K562 (cell line): ENCODE data around the gene KTI12. TPM values are rescaled to one million over a fixed set of nuclear protein-coding genes. Genes with fewer than 3 reads are reported as not detected.

Experiments used
- ATAC-seq: fragments of 200-7000 bp; cut with Tn5 transposase; 3 replicates; pipeline ENCODE4 v1.9.1; 2020; ENCODE audit warnings: moderate library complexity
- BruUV-seq: library from RNA; stranded (reverse); fragments of 400-500 nt; replicated peaks from 2 replicates; lab custom pipeline; 2021; lab: Mats Ljungman, UMichigan
- CTCF ChIA-PET: fragments of 300-600 bp; formaldehyde crosslinking; extraction: SDS; loops from one replicate; lab custom pipeline; 2021; ENCODE audit warnings: low intra/inter-chr PET ratio; lab: Yijun Ruan, JAX
- POLR2A ChIA-PET: fragments of 300-600, 350-650 bp; sonication (Branson Sonifier 250); formaldehyde crosslinking; extraction: SDS; loops from one replicate; lab custom pipeline; 2021; ENCODE audit warnings: antibody characterized with exemption, inconsistent platforms; lab: Yijun Ruan, JAX
- DNase-seq, 4 experiments: peaks; one replicate each; pipeline versions ENCODE4 v3.0.0 to v3.0.0-alpha.2; 2011 to 2018; ENCODE audit warnings: low spot score in 3 of 4, mixed read lengths in 3 of 4; ENCODE audit errors: extremely low read depth in 1 of 4
- FAIRE-seq: peaks from 2 replicates; lab custom pipeline; 2011; peaks lifted over from hg19 to GRCh38; lab: Jason Lieb, UNC
- H2AFZ ChIP-seq: 2 replicates; pipeline ENCODE4 v1.6.0; 2011; ENCODE audit warnings: low read depth, low read length, control low read depth, inconsistent platforms
- H3K27ac ChIP-seq: fragments of 200-600 bp; 3 replicates; pipeline ENCODE4 v1.8.0; 2011; ENCODE audit warnings: low read depth, mild to moderate bottlenecking, control low read depth, inconsistent platforms, low read length, moderate library complexity, mixed read lengths; ENCODE audit errors: extremely low read depth
- H3K27me3 ChIP-seq, 2 experiments: fragments of 300-600 bp in 1 of 2; 2 replicates in 1 of 2; 3 replicates in 1 of 2; pipeline versions ENCODE4 v1.6.0 to v1.8.0; 2011; ENCODE audit warnings: inconsistent platforms in 2 of 2, low read length in 2 of 2, mild to moderate bottlenecking in 1 of 2, mixed read lengths in 1 of 2, moderate library complexity in 1 of 2; ENCODE audit not compliant: control insufficient read depth in 2 of 2, insufficient read depth in 2 of 2
- H3K36me3 ChIP-seq: fragments of 300-600 bp; 3 replicates; pipeline ENCODE4 v1.8.0; 2011; ENCODE audit warnings: mild to moderate bottlenecking, low read length, inconsistent platforms; ENCODE audit not compliant: control insufficient read depth, insufficient read depth
- H3K4me1 ChIP-seq, 2 experiments: fragments of 200-600 bp in 1 of 2; replicated peaks in 1 of 2; 2 replicates in 1 of 2; 3 replicates in 1 of 2; pipeline versions ENCODE4 v1.5.1 to v1.8.0; 2011; ENCODE audit warnings: inconsistent platforms in 2 of 2, low read length in 2 of 2, mild to moderate bottlenecking in 1 of 2, mixed read lengths in 1 of 2, moderate library complexity in 1 of 2; ENCODE audit not compliant: control insufficient read depth in 2 of 2, insufficient read depth in 2 of 2
- H3K4me2 ChIP-seq: 2 replicates; pipeline ENCODE4 v1.6.1; 2011; ENCODE audit warnings: low read length, control low read depth, inconsistent platforms, mixed read lengths; ENCODE audit not compliant: insufficient read depth
- H3K4me3 ChIP-seq: fragments of 200-600 bp; sonication (generic), shearing (Covaris generic); 2 replicates; pipeline ENCODE4 v1.5.1; 2016; ENCODE audit warnings: control low read depth, inconsistent platforms
- H3K79me2 ChIP-seq: fragments of 200-600 bp; 3 replicates; pipeline ENCODE4 v1.8.0; 2011; ENCODE audit warnings: low read length, inconsistent platforms; ENCODE audit not compliant: control insufficient read depth, insufficient read depth
- H3K9ac ChIP-seq, 2 experiments: 2 replicates each; pipeline versions ENCODE4 v1.6.0 to v1.6.1; 2011; ENCODE audit warnings: low read depth in 2 of 2, low read length in 2 of 2, control low read depth in 1 of 2, inconsistent platforms in 1 of 2, mild to moderate bottlenecking in 1 of 2, mixed read lengths in 1 of 2; ENCODE audit not compliant: insufficient read depth in 1 of 2
- H3K9me1 ChIP-seq: one replicate; pipeline ENCODE4 v1.6.0; 2011; ENCODE audit warnings: inconsistent platforms, mild to moderate bottlenecking, low read length, moderate library complexity; ENCODE audit not compliant: control insufficient read depth, insufficient read depth
- H3K9me3 ChIP-seq: replicated peaks from 2 replicates; pipeline ENCODE4 v1.5.1; 2011; ENCODE audit warnings: low read depth, low read length, inconsistent platforms; ENCODE audit not compliant: control insufficient read depth, insufficient read depth
- H4K20me1 ChIP-seq: replicated peaks from 2 replicates; pipeline ENCODE4 v1.6.1; 2011; ENCODE audit warnings: low read length, inconsistent platforms, mixed read lengths; ENCODE audit not compliant: control insufficient read depth, insufficient read depth
- CC2D1A ChIP-seq: fragments of 450-650 bp; IDR thresholded peaks from 2 replicates; pipeline ENCODE4 v1.6.1; 2017; ENCODE audit warnings: mild to moderate bottlenecking
- ELF4 ChIP-seq: fragments of 450-650 bp; formaldehyde crosslinking; IDR thresholded peaks from 2 replicates; pipeline ENCODE4 v1.4.0; 2022; ENCODE audit warnings: missing genetic modification characterization
- FOXA3 ChIP-seq, 2 experiments: fragments of 450-650 bp in 1 of 2; sonication (generic) in 1 of 2; formaldehyde crosslinking; IDR thresholded peaks in 1 of 2; conservative IDR thresholded peaks in 1 of 2; 2 replicates each; pipeline versions ENCODE4 v1.4.0 to v1.8.0; 2020 to 2022; ENCODE audit warnings: mild to moderate bottlenecking in 2 of 2, missing genetic modification reagents in 1 of 2
- FOXJ3 ChIP-seq: sonication (generic); formaldehyde crosslinking; IDR thresholded peaks from 2 replicates; pipeline ENCODE4 v1.4.0; 2020; ENCODE audit warnings: mild to moderate bottlenecking, missing genetic modification reagents
- MGA ChIP-seq: fragments of 450-650 bp; IDR thresholded peaks from 2 replicates; pipeline ENCODE4 v1.6.1; 2016; ENCODE audit warnings: mild to moderate bottlenecking, moderate library complexity
- MYBL2 ChIP-seq, 2 experiments: fragments of 450-650 bp in 1 of 2; sonication (generic) in 1 of 2; formaldehyde crosslinking in 1 of 2; IDR thresholded peaks; 2 replicates each; pipeline versions ENCODE4 v1.6.1 to v1.8.1; 2017 to 2022; ENCODE audit warnings: borderline replicate concordance in 1 of 2, inconsistent platforms in 1 of 2, low read depth in 1 of 2, mild to moderate bottlenecking in 1 of 2, missing genetic modification reagents in 1 of 2, moderate library complexity in 1 of 2
- POLR2H ChIP-seq: IDR thresholded peaks from 2 replicates; pipeline ENCODE4 v1.6.1; 2016; ENCODE audit warnings: missing genetic modification characterization, low read depth, mild to moderate bottlenecking, control low read depth, missing compliant biosample characterization, moderate library complexity
- RBM14 ChIP-seq: fragments of 200-400 bp; formaldehyde crosslinking; IDR thresholded peaks from 2 replicates; pipeline ENCODE4 v1.6.1; 2018; ENCODE audit warnings: low read depth, mild to moderate bottlenecking, low read length, moderate library complexity, borderline replicate concordance; ENCODE audit not compliant: insufficient read depth
- XRCC3 ChIP-seq: fragments of 450-650 bp; IDR thresholded peaks from 2 replicates; pipeline ENCODE4 v1.6.1; 2017; ENCODE audit warnings: mild to moderate bottlenecking, moderate library complexity
- WGBS: fragments of 100-300 bp; shearing (Covaris generic); methylation state at CpG from one replicate; pipeline ENCODE4 v1.1.6; 2016; ENCODE audit warnings: low coverage, mixed read lengths; ENCODE audit not compliant: insufficient coverage; ENCODE audit errors: missing lambda C conversion rate; 5-methylcytosine and 5-hydroxymethylcytosine counted together
- in situ Hi-C: fragments of 300-500 bp; cut with MboI; formaldehyde crosslinking; loops from 4 replicates; pipeline ENCODE4 v1.15.0; 2018; ENCODE audit warnings: inconsistent platforms, mixed read lengths
- intact Hi-C: fragments of 100-400 bp; cut with micrococcal nuclease; formaldehyde crosslinking; loops from 2 replicates; pipeline ENCODE4 v1.14.2; 2022
- polyA plus RNA-seq, 8 experiments: library from polyadenylated mRNA; depleted of rRNA in 4 of 8; stranded (reverse) in 5 of 8; unstranded in 3 of 8; fragments of >200 nt; fragmentation: Nextera tagmentation in 2 of 8; fragmentation: Illumina TruSeq in 1 of 8; extraction: Ambion mirVana in 2 of 8; extraction: Trizol in 1 of 8; gene quantifications; 2 replicates each; pipeline versions ENCODE4 v1.2.1 to v1.2.3, GENCODE V29; 2011 to 2014; ENCODE audit warnings: inconsistent platforms in 1 of 8, missing spikeins in 1 of 8
- total RNA-seq, 7 experiments: library from RNA; depleted of rRNA in 6 of 7; stranded (reverse); fragments of >200 nt in 6 of 7; fragmentation: Illumina TruSeq in 2 of 7; extraction: Trizol in 2 of 7; gene quantifications; 2 replicates each; pipeline versions ENCODE4 v1.2.1 to v1.2.3, GENCODE V29; 2011 to 2021; ENCODE audit warnings: low replicate concordance in 1 of 7

The KTI12 gene
- total and polyA plus RNA-seq, 9 of the 15 experiments (the other 6 are each of a cell fraction or from before 2014, with no cell fraction given): 3.1 to 22.8 (median 11.6) TPM

DNA sequence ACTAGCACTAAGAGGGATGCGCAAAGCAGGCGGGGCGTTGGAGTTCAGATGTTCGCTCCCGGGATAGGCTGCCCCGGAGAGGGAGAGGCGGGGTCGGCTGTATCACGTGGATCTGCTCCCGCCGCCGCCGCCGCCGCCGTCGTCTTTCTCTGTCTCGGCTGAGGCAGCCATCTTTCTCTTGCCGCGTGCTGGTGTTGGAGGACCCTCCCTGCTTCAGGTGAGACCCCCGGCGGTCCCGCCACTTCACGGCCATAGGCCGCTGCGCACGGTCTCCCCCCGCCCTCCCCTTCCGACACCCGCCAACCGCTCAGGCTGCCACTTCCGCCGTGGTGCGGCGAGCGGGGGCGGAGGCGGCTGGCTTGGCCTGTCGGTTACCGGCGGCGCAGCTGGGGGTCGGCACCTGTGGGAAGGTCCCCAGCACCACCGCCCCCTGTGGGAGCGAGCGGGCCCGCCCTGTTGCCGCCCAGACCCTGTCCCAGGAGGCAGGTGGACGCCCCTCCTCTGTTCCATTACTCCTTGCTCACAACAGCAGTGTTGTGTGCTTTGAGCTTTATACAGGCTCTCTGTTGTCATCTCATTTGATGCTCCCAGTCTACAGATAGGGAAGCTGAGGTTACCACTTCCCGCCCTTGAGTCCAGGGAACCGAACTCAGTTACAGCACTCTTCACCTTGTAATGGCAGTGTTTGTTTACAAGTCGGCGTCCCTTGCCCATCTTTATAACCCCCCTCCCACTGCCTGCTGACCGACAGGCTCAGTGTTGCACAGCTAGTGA lies 22.7 kb upstream of the KTI12 start, which contains the start of gene BTF3L4:
BTF3L4 (plus strand) TSS at position 133 of the 774 bp plus-strand sequence. CDS start 3,553 bp downstream, outside the sequence.
- POLR2A ChIA-PET: interaction anchor here (0.6 to 3.8 kb wide), 17 partner anchors 8 to 1855 kb away, joined by 3 to 32 read pairs (median 4); no protein-coding TSS in a partner anchor
- CTCF ChIA-PET: no interaction called here
- Histone ChIP-seq H3K9me3 (no peaks in the 10 kb centered on the region), H3K27ac (peak within 1 kb of the TSS; percentile 94), H3K4me2 (peak within 1 kb of the TSS; percentile 99), H2AFZ (peak within 1 kb of the TSS; percentile 86), H3K27me3 (no peaks in the 10 kb centered on the region; a peak in 1 of 5 replicates), H3K9ac (peak within 1 kb of the TSS; percentile 93 to 94), H3K79me2 (peaks cover 80% of the 10 kb centered on the region), H3K36me3 (peaks cover 46% of the 10 kb centered on the region), H3K4me1 (peaks cover 5 to 16% of the 10 kb centered on the region in 2 experiments), H4K20me1 (no peaks in the 10 kb centered on the region), H3K9me1 (no peaks in the 10 kb centered on the region), H3K4me3 (peak within 1 kb of the TSS; percentile 83)
- DNase-seq (peak; percentile 93 to 97 (median 95)), ATAC-seq (peak; percentile 93), FAIRE-seq (peak; percentile 79)
- no TSS peak for BruUV-seq
- WGBS: under 1% methylated on average over 46 of the region's 54 CpGs
- intact Hi-C loops (loop anchor here (5.0 kb wide), 1 partner anchor 496 kb away; the partner anchor contains the start of gene TUT4), in situ Hi-C loops (no loop called here)
- TF ChIP-seq FOXJ3 (CRISPR knock-in tag) (no peak), ELF4 (CRISPR knock-in tag) (no peak), MYBL2 (IDR thresholded peaks at IDR 0.05; ENCODE audit: low read depth) (peak; percentile 46; the same call in 1 of the 2 replicates), MYBL2 (CRISPR knock-in tag; IDR thresholded peaks at IDR 0.05; ENCODE audit: borderline replicate concordance) (no peak), POLR2H (tag) (no peak; the same call in 1 of the 2 replicates), RBM14 (0 out of 2 replicates have a peak, but pooled peaks have one; percentile 81), MGA (peak; percentile 59), CC2D1A (no peak), XRCC3 (no peak), FOXA3 (CRISPR knock-in tag; conservative IDR thresholded peaks at IDR 0.05 in 1 of 2, IDR thresholded peaks at IDR 0.05 in 1 of 2) (peak in 1 of 2 experiments; percentile 82; a peak in 2 of 4 replicates)
